Hindlimb muscle (tissue), 1 donor: Measurements from ENCODE around the gene GRK1. TPM values are rescaled to one million over a fixed set of nuclear protein-coding genes. Genes with fewer than 3 reads are reported as not detected.

Source experiments
- DNase-seq: peaks from one replicate; pipeline ENCODE4 v3.0.0-alpha.2; 2013
- polyA plus RNA-seq: library from polyadenylated mRNA; unstranded; fragments of 120-200 nt; gene quantifications from one replicate; pipeline ENCODE4 v1.2.1, GENCODE V29; 2013; ENCODE audit not compliant: insufficient read length

GRK1 gene
- polyA plus RNA-seq, 1 donor, result 0.34 TPM

DNA sequence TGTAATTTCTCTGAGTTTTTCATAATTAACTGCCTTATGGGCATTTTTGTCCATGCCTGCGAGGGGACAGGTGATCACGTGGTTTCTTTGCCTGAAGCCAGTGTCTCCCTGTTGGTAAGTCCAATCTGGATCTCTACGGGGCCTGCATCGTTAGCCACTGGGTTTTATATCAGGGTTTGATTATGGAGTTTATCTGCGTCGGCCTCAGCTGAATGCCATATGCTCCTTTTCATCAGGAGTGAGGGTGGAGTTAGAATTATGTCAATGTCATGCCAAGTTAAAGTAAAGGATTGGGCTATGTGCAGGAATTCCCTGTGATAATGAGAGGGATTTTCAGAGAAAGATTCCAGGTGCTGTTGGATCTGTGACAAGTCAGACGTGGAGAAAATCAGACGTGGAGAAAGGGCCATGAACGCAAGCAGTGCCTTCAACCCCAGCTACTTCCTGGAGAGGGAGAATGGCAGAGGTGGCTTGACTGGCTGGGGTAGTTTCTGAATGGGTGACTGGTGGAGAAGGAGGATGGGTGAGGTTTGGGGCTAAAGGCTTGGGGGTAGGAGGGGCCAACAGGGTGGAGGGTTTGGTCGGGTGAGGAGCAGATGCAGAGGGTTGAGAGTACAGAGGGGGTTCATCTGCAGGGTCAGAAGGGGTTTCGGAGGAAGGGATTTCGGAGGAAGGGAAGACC, 116.3 kb downstream of the GRK1 start:
- DNase-seq, result no peak

DNA sequence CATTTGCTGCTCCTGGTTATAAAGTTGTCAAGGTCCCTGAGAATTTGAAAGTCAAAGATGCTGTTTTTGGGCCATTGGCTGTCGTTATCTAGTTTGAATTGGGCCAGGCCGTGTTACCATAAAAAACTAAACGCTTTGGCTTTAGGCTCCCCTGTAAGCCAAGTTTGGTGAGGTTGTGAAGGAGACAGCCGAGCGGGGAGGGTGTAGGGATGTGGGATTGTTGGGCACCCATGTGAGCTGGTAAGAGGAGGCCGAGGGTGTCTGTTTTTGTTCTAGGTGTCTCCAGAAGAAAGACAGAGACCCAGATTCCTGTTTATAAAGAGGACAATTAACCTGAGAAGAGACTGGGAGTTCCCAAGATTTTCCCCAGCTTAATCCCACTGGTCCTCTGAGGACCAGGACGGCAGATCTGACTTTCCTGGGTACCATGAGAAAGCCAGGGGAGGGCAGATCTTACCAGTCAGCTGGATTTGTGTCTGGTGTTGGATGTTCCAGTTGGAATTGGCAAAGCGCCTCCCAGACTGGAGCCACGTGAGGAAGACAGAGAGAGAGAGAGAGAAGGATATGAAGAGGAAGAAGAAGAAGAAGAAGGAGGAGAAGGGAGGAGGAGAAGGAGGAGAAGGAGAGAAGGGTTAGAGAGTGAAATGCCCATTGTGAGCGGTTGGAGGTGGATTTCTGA, 117.1 kb downstream of the GRK1 start:
- no peak for DNase-seq

DNA sequence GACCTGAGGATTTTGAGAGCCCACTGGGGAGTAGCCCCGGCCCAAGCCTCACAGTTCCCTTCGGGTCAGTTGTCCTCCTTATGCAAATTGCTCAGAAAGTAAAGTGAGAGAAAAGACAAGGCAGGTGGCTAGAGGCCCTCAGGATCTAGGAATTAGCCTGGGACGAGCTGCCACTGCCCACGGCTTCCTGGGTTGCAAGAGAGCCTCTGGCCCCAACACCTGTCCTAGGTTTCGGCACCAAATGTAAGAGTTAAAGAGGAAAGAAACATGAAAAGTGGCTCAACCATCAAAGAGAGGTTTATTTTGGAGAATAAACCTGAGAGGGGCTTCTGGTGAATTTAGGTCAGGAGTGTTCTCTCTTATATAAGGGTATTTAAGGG, 117.6 kb downstream of the GRK1 start:
- no peak for DNase-seq

DNA sequence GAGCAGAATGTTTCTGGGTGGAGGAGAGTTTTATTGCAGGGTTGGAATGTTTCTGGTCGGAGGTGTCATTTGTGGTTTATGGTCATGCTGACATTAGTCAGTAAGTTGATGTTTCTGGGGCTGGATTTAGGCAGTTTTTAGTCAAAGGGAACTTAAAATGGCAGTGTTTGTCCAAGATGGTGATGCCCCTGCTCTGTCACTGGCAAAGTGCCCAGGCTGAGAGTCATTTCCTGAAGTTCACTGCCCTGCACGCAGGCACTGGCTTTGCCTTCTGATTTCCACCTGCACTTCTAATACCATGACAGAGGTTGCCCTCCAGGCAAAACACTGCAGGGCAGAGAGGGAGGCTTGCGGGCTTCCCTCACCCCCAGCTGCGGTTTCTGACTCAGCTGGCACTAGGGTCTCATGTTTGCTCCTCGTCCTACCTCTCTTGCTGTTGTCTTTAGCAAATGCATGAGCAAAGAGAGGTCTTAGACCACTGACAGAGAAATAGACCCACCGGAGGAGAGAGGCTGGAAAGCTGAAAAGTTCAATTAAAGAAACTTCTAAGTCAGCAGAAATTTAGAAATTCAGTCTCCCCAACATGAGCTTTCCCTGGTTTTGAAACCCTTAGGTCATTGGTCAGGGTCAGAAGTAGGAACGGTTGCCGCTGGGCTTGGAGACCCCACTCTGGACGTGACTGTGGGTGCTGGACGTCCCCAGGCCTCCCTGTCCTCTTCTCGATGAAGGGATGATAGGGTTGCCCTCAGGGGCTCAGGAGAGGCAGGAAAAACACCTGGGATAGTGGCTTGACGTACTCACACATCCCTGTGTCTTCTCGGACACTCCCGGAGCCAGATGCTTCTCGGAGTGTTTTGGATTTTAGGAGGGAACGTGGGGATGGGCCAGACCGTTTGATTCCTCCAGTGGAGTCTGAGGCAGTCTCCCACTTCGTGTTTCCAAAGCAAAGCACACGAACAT, 118.3 kb downstream of the GRK1 start:
- DNase-seq, result no peak

DNA sequence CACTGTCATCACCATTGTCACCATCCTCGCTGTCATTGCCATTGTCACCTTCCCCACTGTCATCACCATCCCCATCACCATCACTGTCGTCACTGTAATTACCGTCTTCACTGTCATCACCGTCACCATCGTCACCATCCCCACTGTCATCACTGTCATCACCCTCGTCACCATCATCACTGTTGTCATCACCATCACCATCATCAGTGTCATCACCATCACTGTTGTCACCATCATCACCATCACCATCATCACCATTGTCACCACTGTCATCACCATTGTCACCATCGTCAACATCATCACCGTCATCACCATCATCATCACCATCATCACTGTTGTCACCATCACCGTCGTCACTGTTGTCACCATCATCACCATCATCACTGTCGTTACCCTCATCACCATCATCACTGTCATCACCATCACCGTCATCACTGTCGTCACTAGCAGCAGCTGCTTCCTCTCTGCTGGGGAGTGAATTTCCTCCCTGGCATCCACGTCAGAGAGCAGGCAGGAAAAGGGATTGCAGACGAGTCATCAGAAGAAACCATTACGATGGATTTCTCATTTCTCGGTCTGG, 119.3 kb downstream of the GRK1 start:
- no peak for DNase-seq

Other genes starting within 250 kb of the GRK1 start
- gene ADPRHL1, start 213.7 kb upstream of the GRK1 start, polyA plus RNA-seq, result 263 TPM
- gene DCUN1D2, start 176.5 kb upstream of the GRK1 start, polyA plus RNA-seq, result 19.5 TPM
- 55.5 TPM for gene TFDP1, start 82.5 kb upstream of the GRK1 start, polyA plus RNA-seq
- not detected for gene ATP4B, start 9.0 kb upstream of the GRK1 start, polyA plus RNA-seq
- 7.8 TPM for gene TMEM255B, start 92.0 kb downstream of the GRK1 start, polyA plus RNA-seq
- 54.6 TPM for gene GAS6, start 196.9 kb downstream of the GRK1 start, polyA plus RNA-seq